Body of pancreas (tissue), 4 donors: ENCODE data around the gene EFCAB7. TPM values are rescaled to one million over a fixed set of nuclear protein-coding genes. Genes with fewer than 3 reads are reported as not detected.

Source experiments
- ATAC-seq: fragments of 150-250 bp; one replicate; pipeline ENCODE4 v1.9.1; 2016
- DNase-seq, 4 donors: peaks; one replicate each; pipeline ENCODE4 v3.0.0-alpha.2; 2019
- H3K27ac ChIP-seq, 4 donors: fragments of 200-600 bp; sonication (generic); 1 replicate in 3 of 4; 2 replicates in 1 of 4; pipeline versions ENCODE4 v1.5.1 to v1.6.1; 2016 to 2019; ENCODE audit warnings: mild to moderate bottlenecking in 1 of 4, mixed read lengths in 1 of 4, moderate library complexity in 1 of 4
- H3K27me3 ChIP-seq, 2 donors: fragments of 200-600 bp; sonication (generic); one replicate each; pipeline ENCODE4 v1.6.0; 2016; ENCODE audit warnings: mild to moderate bottlenecking in 1 of 2
- H3K36me3 ChIP-seq, 2 donors: fragments of 200-600 bp; sonication (generic); replicated peaks in 1 of 2; 2 replicates each; pipeline ENCODE4 v1.5.1; 2016; ENCODE audit warnings: low read depth in 2 of 2; ENCODE audit not compliant: insufficient read depth in 1 of 2
- H3K4me1 ChIP-seq: fragments of 200-600 bp; sonication (generic); one replicate; pipeline ENCODE4 v1.6.0; 2016
- H3K4me3 ChIP-seq, 2 donors: fragments of 200-600 bp; sonication (generic); 1 replicate in 1 of 2; 2 replicates in 1 of 2; pipeline ENCODE4 v1.5.1; 2016 to 2019
- H3K9me3 ChIP-seq, 3 donors: fragments of 200-600 bp; sonication (generic); 1 replicate in 2 of 3; 2 replicates in 1 of 3; pipeline ENCODE4 v1.5.1; 2016
- POLR2A ChIP-seq, 3 donors: fragments of 450-650 bp; IDR thresholded peaks; one replicate each; pipeline ENCODE4 v1.6.1; 2016; ENCODE audit warnings: antibody characterized with exemption in 3 of 3, mild to moderate bottlenecking in 2 of 3
- WGBS, 2 donors: methylation state at CpG; one replicate each; pipeline ENCODE4 v1.1.5; 2017; 5-methylcytosine and 5-hydroxymethylcytosine counted together
- intact Hi-C: fragments of 100-400 bp; cut with DNase I; formaldehyde crosslinking; loops from one replicate; pipeline ENCODE4 v1.15.1; 2023
- total RNA-seq, 2 donors: library from RNA; depleted of rRNA; stranded (reverse); fragments of >200 nt; gene quantifications; one replicate each; pipeline ENCODE4 v1.1.0, GENCODE V29; 2016
- TF ChIP-seq, protein P1 (sequence below), 7 experiments: fragments of 450-650 bp in 4 of 7; fragments of 200-600 bp in 3 of 7; sonication (generic) in 3 of 7; IDR thresholded peaks; one replicate each; pipeline ENCODE4 v1.5.1; 2016 to 2019; ENCODE audit warnings: antibody characterized with exemption in 7 of 7

The EFCAB7 gene, protein sequence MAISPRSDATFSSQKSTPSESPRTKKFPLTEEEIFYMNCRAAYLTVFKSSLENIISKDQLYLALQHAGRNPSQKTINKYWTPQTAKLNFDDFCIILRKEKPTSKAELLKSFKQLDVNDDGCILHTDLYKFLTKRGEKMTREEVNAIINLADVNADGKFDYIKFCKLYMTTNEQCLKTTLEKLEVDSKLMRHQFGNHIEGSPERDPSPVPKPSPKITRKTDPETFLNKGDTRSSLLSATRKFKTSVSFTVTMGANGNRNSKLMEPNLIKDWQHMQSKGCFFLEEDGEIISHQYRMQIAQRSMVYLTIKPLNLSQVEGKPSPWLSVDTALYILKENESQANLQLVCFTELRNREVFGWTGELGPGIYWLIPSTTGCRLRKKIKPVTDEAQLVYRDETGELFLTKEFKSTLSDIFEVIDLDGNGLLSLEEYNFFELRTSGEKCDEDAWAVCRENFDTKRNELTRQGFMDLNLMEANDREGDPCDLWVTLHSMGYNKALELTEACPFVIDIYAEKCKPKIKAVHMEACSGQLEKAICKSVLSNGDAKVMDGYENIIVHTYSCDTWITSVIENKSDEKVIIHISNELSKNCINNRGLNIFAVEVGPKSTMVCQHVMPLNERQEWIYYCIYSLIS
- total RNA-seq: 1 to 10 TPM; 4.7 to 4.9 TPM

DNA sequence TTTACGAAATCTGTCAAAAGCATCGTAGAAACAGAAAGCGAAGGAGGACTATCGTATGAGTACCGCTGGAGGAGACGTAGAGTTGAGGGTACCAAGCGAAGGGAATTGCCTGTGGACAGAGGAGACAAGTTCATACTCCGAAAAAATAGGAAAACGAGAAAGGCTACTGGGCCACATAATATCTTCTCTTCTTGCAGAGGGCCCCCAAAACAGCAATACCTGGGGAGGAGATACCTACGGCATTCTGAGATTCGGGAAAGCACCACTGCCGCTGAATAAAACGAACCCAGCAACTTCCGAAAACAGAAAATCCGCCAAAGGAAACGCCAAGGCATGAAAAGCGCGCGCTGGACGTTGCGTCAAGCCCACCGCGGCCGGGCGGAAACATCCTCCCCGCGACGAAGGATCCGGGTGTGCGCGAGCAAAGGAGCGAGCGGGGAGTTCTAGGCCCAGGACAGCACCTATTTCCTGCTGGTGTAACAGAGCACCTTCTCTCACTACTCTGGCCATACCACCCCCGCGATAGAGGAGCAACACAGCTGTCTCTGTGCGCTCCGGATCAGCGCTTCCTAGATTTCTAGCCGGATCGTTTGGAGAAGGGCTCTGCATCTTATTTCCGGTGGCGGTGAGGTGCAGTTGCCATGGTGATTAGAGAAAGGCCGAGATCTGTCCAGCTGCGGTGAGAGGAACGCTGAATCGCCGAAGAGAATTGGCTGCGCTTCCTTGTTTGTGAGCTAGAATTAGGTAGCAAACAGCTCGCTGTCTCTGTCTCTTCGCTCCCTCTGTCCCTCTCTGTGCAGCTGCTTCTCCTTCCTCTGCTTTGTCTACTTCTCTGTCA is at the start of gene EFCAB7, which contains the start of gene ITGB3BP:
TSS of gene EFCAB7 (plus strand) at position 635 of the 838 bp plus-strand sequence. CDS start 2,048 bp downstream, outside the sequence.
TSS of gene ITGB3BP (minus strand) at position 335 of the 838 bp plus-strand sequence. CDS start at position 243, 92 bp downstream.
- no peaks in the 10 kb centered on the region for H3K36me3 ChIP-seq
- 0% methylated on average over 40 to 50 of the region's 50 CpGs for WGBS, 2 donors
- ATAC-seq: peak; percentile 94
- H3K27me3 ChIP-seq: no peaks in the 10 kb centered on the region
- no peaks in the 10 kb centered on the region for H3K9me3 ChIP-seq
- intact Hi-C loops: no loop called here
- peak in 2 of 3 donors; percentile 44 to 69 for TF ChIP-seq POLR2A (IDR thresholded peaks at IDR 0.05)
- TF ChIP-seq, protein P1, sequence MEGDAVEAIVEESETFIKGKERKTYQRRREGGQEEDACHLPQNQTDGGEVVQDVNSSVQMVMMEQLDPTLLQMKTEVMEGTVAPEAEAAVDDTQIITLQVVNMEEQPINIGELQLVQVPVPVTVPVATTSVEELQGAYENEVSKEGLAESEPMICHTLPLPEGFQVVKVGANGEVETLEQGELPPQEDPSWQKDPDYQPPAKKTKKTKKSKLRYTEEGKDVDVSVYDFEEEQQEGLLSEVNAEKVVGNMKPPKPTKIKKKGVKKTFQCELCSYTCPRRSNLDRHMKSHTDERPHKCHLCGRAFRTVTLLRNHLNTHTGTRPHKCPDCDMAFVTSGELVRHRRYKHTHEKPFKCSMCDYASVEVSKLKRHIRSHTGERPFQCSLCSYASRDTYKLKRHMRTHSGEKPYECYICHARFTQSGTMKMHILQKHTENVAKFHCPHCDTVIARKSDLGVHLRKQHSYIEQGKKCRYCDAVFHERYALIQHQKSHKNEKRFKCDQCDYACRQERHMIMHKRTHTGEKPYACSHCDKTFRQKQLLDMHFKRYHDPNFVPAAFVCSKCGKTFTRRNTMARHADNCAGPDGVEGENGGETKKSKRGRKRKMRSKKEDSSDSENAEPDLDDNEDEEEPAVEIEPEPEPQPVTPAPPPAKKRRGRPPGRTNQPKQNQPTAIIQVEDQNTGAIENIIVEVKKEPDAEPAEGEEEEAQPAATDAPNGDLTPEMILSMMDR (IDR thresholded peaks at IDR 0.05): peak in 1 of 7 experiments; percentile 4
- peak within 1 kb of the TSS; percentile 81 to 98 (median 92) for H3K27ac ChIP-seq
- peaks cover 19% of the 10 kb centered on the region for H3K4me1 ChIP-seq
- H3K4me3 ChIP-seq: peak within 1 kb of the TSS; percentile 57 to 64
- DNase-seq: peak; percentile 79 to 91 (median 85)

DNA sequence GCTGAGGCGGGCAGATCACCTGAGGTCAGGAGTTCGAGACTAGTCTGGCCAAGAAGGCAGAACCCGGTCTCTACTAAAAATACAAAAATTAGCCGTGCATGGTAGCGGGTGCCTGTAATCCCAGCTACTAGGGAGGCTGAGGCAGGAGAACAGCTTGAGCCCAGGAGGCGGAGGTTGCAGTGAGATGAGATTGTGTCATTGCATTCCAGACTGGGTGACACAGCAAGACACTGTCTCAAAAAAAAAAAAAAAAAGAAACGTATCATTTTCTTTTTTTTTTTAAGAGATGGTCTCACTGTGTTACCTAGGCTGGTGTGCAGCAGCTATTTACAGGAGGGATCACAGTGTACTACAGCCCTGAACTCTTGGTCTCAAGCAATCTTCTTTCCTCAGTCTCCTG is 47.6 kb upstream of the EFCAB7 start:
- no peaks in the 10 kb centered on the region for H3K36me3 ChIP-seq
- H3K4me3 ChIP-seq: no peak overlapping the region
- intact Hi-C loops: no loop called here
- TF ChIP-seq, protein P1 (IDR thresholded peaks at IDR 0.05): no peak
- TF ChIP-seq POLR2A (IDR thresholded peaks at IDR 0.05): no peak
- DNase-seq (no peak), ATAC-seq (no peak)
- 85 to 90% methylated on average over 7 of the region's 7 CpGs for whole genome bisulfite sequencing, 2 donors
- no peaks in the 10 kb centered on the region for H3K27me3 ChIP-seq
- H3K27ac ChIP-seq: no peak overlapping the region
- H3K9me3 ChIP-seq: no peaks in the 10 kb centered on the region
- no peaks in the 10 kb centered on the region for H3K4me1 ChIP-seq

DNA sequence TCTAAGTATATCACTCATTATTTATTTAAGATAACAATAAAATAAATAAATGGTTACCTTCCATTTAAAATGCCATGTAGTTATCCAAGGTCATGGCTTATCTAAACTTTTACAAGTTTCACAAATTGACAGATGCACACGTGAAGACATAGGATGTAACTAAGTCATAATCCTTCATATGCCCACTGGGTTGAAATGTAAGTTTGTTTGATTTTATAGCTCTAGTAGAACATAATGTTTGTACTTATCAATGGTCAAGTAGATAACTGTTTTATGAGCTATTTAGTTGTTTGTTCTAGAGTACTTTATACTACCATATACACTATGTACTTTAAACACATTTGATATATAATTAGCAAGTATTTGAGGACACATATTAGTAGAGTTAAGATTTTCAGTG is 43.3 kb upstream of the EFCAB7 start:
- WGBS, 2 donors: 18 to 36% methylated on average over 1 of the region's 1 CpG
- Histone ChIP-seq H3K9me3 (no peaks in the 10 kb centered on the region), H3K27me3 (no peaks in the 10 kb centered on the region), H3K27ac (no peak overlapping the region), H3K4me3 (no peak overlapping the region), H3K36me3 (no peaks in the 10 kb centered on the region), H3K4me1 (no peaks in the 10 kb centered on the region)
- ATAC-seq: no peak
- no peak for TF ChIP-seq POLR2A (IDR thresholded peaks at IDR 0.05)
- TF ChIP-seq, protein P1 (IDR thresholded peaks at IDR 0.05): no peak
- DNase-seq: no peak
- intact Hi-C loops: no loop called here

DNA sequence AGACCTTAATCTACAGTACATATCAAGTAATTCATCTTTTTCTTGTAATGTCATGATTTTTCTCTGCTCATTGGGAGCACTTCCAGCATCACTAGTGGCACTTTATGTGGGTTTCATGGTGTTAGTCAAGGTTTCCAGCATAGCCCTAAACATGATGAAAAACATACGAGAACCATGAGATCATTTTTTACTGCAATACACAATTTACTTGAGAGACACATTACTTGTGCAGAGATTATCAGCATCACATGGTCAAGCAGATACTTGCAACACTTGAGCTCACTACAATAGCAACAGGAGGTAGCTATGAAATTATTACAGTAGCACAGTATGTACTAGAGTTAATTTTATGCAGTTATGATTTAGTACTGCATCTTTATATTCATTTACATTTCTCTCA is 36.7 kb upstream of the EFCAB7 start:
- TF ChIP-seq, protein P1 (IDR thresholded peaks at IDR 0.05): no peak
- TF ChIP-seq POLR2A (IDR thresholded peaks at IDR 0.05): no peak
- H3K4me3 ChIP-seq: no peak overlapping the region
- H3K4me1 ChIP-seq: no peaks in the 10 kb centered on the region
- H3K27me3 ChIP-seq: no peaks in the 10 kb centered on the region
- H3K27ac ChIP-seq: no peak overlapping the region
- intact Hi-C loops: no loop called here
- DNase-seq (no peak), ATAC-seq (no peak)
- no peaks in the 10 kb centered on the region for H3K9me3 ChIP-seq
- 93 to 100% methylated on average over 1 of the region's 1 CpG for WGBS, 2 donors
- no peaks in the 10 kb centered on the region for H3K36me3 ChIP-seq
